HL-60/S4 (cell line): ENCODE measurements around the gene ELF2.
"Not testable (repeated sequence)": the region's sequence is repeated elsewhere in the genome, so short reads cannot be mapped to it uniquely, and the experiment has no call there.

Source experiments
- in situ Hi-C: fragments of 300-500 bp; cut with MboI; formaldehyde crosslinking; loops from 2 replicates; pipeline ENCODE4 v1.14.3; 2022; ENCODE audit warnings: low sequenced_read_pairs

The ELF2 gene

DNA sequence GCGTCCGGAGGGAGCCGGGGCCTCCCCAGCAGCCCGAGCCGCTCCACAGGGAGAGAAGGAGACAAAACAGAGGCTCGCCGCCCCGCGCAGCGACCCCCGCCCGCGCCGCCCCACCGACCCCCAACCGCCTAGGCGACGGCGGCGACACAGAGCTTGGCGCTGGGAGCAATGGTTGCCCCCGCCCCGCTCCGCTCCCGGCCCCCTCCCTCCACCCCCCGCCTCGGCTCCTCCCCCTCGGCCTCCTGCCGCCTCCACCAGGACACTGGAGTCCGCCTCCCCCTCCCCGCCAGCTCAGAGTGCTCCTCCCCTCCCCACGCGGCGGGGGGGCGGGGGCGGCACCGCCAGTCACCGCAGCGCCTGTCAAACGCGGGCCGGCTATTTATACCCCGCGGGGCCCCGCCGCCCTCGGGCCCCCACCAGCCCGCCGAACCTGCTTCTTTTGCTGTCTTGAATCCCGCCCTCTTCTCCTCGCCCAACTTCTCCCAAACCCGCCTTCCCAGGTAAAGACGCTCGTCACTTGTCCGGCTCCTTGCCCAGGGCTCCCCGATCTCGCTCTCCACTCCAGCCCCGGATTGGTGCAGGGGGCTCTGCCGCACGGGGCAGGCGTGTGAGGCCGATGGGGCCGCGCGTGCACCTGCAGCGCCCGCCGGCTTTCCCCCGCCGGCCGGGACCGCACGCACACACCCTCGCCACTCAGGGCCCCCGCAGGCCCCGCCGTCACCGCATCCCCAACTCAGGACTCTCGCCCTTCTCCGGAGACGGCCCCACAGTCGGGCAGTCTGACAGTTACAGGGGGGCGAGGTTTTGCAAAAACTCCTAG is at the start of gene ELF2:
ELF2 (minus strand) TSS at position 170 of the 820 bp plus-strand sequence. CDS start 39,517 bp downstream, outside the sequence.
- in situ Hi-C loops = no loop called here

DNA sequence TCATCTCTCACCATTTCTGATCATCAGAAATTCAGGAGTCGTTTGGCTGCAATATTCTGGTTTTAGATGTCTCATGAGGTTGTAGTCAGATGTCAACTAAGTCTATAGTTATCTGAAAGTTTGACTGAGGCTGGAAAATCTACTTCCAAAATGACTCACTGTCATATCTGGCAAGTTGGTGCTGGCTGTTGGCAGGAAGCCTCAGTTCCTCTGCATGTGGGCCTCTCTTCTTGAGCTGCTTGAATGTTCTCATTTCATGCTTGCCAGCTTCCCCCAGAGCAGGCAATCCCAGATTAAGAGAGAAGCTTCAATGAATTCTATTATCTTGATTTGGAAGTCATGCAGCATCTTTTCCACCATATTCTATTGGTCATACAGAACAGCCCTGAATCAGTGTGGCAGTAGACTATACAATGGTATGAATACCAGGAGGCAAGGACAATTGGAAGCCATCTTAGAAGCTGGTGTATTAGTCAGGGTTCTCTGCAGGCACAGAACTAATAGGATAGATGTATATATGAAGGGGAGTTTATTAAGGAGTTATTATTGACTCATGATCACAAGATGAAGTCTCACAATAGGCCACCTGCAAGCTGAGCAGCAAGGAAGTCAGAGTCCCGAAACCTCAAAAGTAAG is 46.8 kb upstream of the ELF2 start:
- in situ Hi-C loops = no loop called here

DNA sequence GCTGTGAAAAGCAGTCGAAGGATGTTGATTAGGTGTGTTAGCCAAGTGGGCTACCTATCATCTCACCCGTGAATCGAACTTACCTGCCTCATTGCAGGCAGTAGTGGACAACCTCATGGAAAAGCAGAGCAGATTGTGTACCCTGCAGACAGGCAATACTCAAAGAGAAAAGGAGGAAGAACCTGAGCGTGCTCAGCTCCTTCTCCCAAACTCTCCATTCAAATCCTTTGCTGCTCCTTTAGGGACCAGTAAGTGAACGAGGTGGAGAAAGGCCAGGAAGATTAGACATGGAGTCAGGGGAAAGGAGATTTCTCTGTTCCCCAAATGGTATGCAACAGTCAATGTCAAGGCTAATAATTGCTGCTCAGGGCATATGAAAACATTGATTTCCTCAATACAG is 45.2 kb upstream of the ELF2 start:
- in situ Hi-C loops = no loop called here

DNA sequence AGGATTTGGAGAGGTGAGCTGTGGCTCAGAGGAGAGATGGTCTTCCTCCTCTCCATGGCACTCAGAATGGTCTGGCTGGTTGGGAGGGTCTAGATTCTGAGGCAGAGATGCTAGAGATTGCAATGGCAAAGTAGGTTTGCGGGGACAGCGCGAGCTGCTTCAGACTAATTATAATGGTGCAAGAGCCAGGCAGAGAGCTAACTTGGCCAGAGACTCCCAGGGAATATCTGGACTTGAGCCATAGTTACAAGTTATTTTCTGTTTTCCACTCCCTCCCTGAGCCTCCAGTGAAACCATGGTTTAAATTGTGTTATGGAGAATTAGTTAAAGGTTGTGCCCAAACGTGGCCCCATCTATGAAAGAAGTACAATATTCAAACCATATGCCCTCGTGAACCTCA is 44.7 kb upstream of the ELF2 start:
- in situ Hi-C loops = no loop called here

DNA sequence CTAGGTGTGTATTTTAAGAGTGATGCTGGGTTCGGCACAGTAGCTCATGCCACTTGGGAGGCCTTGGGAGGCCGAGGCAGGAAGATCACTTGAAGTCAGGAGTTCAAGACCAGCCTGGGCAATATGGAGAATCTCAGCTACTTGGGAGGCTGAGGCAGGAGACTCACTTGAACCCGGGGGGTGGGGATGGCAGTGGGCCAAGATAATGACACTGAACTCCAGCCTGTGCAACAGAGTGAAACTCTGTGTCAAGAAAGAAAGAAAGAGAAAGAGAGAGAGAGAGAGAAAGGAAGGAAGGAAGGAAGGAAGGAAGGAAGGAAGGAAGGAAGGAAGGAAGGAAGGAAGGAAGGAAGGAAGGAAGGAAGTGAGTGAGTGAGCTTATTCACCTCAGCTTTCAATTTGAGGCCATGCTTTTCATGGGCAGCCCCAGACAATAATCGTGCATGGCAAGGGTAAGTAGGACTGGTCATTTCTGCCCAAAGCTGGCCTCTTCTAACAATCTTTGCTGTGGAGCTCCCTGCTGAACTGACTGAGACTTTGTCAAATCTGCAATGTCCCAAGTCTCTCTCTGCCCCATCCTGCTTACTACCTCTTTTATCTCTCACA is 42.5 kb upstream of the ELF2 start:
- in situ Hi-C loops = no loop called here

DNA sequence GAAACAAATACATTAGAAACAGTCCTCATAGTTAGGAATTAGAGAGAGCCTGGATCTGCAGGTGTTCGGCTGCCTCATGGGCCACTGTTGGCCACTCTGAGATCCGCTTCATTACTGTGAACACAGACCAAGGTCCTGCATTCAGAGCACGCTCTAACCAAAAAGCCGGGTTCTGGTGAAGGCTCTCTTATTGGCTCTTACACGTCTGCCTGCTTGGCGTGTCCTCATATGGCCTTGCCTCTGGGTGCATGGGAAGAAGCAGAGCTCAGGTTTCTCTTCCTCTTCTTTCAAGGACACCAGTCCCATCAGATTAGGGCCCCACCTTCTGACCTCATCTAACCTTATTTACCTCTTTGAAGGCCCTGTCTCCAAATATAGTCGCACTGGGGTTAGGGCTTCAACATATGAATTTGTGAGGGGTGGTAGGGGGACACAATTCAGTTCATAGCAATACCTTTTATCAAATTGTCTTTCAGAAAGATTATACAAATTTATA is 37.1 kb upstream of the ELF2 start:
- in situ Hi-C loops = no loop called here

DNA sequence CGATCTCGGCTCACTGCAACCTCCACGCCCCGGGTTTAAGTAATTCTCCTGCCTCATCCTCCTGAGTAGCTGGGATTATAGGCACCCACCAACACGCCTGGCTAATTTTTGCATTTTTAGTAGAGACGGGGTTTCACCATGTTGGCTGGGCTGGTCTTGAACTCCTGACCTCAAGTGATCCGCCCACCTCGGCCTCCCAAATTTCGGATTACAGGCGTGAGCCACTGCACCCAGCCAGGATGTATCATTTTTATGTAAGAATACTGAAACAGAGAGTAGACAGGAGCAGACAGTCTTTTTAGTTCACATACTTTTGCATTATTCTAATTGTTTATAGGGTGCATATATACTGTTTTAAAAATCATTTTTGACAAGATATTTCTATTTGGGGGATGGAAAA is 36.6 kb upstream of the ELF2 start:
- in situ Hi-C loops = not testable (repeated sequence)

DNA sequence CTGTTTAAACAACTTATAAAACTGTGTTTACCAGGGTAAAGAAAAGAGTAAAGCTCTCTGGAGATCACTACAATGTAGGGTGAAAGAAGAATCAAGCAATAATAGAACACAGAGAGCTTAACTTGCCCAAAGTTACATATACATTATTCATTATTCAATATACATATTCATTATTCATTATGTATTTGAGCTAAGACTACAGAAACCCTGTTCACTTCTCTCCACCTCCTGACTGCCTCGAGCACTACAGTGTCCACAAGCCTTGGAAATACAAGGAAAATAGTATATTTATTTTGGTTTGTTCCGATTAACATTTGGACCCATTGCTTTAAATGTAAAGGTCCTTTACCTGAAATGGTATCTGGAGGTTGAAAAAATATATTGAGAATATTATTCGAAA is 35.9 kb upstream of the ELF2 start:
- in situ Hi-C loops = no loop called here

DNA sequence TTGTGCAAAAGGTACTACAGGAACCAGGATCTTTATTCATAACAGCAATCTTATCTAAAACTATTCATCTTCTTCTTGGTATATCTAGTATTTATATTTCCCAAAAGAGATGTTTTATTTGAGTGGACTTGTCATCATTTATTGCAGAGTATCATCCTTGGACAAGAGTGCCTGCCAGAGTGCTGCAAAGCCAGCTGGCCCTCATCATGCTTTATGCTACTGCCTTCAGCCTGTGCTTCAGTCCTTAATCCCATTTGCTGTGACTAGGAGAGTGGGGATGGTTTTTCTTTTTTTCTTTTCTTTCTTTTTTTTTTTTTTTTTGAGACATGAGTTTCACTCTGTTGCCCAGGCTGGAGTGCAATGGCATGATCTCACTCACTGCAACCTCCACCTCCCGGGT is 33.5 kb upstream of the ELF2 start:
- in situ Hi-C loops = no loop called here

DNA sequence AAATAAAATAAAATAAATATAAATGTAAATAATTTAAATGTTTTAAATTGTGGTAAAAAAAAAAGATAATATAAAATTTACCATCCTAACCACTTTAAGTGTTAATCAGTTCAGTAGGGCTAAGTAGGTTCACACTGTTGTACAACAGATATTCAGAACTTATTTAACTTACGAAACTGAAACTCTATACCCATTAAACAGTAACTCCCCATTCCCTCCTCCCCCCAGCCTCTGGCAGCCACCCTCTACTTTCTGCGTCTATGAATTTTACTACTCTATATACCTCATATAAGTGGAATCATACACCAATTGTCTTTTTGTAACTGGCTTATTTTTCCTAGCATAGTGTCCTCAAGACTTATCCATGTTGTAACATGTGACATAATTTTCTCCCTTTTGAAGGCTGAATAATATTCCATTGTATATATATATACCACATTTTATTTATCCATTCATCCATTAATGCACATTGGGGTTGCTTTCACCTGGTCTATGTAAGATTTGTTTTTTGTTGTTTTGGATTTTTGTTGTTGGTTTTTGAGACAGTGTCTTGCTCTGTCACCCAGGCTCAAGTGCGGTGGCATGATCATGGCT is 32.5 kb upstream of the ELF2 start:
- in situ Hi-C loops = no loop called here

DNA sequence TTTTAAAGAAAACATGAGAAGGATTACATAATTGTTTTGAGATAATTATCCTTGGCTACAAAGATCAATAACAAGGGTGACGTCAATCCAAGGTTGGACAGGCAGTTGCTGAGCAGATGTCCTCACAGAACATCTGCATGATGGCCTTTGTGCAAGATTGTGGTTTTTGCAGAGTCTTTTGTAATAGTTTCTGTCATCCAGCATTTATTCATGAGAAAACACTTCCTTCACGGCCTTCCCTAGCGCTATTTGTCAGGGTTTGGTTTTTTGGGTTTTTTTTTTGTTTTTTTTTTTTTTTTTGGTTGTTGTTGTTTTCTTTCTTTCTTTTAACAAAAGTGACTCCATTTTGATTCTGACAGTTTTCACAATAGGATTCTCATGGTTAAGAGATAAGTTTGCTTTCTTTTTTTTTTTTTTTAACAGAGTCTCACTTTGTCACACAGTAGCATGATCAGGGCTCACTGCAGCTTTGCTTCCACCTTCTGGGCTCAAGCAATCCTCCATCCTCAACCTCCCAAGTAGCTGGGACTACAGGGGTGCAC is 31.5 kb upstream of the ELF2 start:
- in situ Hi-C loops = no loop called here

DNA sequence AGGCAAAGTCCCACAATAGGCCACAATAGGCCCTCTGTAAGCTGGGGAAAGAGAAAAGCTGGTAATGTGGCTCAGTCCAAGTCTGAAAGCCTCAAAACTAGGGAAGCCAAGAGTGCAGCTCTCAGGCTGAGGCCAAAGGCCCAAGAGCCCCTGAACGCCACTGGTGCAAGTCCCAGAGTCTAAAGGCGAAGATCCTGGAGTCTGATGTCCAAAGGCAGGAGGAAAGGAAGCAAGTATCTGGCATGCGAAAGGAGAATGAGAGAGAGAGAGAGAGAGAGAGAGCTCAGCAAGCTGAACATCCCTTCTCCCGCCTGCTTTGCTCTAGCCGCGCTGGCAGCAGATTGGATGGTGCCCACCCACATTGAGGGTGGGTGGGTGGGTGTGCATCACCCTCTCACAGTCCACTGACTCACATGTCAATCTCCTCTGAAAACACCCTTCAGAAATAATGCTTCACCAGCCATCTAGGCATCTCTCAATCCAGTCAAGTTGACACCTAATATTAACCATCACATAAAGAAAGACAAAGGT is 30.9 kb upstream of the ELF2 start:
- in situ Hi-C loops = no loop called here

DNA sequence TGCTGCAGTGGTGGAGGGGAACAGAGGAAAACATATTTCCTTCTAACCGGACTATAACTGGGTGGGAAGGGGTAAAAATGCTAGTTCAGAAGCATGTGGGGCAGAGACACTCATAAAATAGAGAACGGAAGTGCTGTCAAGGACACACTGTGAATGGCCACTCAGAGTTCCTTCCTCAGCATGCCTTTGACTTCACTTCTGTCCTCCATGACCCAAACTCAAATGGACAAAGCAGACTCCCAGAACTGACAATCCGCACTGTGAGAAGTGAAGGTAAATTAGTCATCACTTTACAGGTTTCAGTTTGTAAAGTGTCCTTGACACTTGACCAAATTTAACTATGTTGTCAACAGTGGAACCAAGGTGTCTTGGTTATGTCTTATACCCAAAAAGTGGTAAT is 30.2 kb upstream of the ELF2 start:
- in situ Hi-C loops = no loop called here

DNA sequence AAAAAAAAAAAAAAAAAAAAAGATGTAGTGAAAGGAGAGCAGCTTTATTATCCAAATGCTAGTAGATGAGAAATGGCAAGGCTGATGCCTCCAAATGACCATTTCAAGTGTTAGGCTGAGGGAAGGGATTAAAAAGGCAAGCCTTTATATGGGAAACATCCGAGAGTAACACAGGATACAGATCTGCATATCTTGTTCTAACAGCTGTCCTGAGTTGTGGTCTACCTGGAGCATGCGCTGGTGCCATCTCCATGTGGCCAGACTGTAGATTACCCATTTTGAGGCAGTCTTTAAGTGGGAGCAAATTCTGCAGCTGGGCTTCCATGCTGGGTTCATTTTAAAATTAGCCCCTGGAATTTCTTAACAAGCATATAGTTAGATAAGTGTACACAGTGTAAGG is 26.0 kb upstream of the ELF2 start:
- in situ Hi-C loops = no loop called here

DNA sequence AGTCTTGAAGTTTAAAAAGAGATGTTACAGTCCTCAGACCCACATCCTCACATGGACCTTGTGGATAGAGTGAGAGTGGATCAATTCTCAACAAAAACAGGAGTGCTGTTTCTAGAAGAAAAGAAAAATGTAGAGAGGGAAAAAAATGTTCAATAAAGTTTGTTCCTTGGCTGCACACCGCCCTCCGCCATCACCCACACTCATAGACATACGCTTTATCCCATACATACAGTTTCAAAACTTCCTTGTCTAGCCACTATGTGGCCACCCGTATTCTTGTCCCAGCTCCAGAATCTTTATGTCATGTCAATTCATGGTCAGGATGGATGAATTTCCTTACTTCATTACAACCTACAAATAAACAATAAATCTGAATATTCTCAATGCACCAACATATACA is 23.5 kb upstream of the ELF2 start:
- in situ Hi-C loops = no loop called here

DNA sequence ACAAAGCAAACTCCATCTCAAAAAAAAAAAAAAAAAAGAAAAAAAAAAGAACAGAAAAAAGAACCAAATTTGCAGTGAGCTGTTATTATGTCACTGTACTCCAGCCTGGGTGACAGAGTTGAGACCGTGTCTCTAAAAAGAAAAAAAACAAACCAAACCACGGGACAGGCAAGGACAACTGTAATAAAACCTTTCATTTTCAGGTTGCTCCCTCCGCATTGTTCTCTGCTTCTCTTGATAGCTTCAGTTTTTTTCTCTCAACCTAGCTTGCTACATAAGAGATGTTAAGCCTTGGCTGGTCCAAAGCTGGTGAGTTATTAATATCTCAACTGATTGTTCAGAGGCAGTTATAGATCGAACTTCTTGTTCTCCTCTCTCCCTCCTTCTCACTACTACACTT is 23.1 kb upstream of the ELF2 start:
- in situ Hi-C loops = no loop called here

DNA sequence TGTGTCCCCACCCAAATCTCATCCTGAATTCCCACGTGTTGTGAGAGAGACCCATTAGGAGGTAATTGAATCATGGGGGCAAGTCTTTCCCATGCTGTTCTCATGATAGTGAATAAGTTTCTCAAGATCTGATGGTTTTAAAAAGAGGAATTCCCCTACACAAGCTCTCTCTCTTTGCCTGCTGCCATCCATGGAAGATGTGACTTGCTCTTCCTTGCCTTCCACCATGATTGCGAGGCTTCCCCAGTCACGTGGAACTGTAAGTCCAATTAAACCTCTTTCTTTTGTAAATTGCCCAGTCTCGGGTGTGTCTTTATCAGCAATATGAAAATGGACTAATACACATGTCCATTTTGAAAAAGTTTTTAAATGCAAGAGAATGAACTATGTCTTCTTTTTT is 20.2 kb upstream of the ELF2 start:
- in situ Hi-C loops = not testable (repeated sequence)

DNA sequence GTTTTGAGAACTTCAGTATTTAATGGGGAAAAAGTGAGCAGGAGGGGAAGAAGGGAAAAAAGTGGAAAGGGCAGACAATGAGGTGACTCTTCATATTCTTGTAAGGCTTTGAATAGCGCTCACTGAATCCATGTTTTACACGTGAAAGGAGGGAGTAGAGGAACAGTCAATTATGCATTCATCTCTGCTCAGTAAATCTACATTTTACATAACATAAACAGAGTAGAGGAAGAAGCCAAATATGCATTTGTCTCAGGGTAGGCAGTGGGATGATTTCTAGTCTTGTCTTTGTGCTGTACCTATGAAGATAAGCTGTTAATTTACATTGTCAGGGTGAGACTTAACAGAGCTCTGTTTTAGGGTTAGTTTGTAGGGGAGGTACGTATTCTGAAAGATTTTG is 19.4 kb upstream of the ELF2 start:
- in situ Hi-C loops = no loop called here

DNA sequence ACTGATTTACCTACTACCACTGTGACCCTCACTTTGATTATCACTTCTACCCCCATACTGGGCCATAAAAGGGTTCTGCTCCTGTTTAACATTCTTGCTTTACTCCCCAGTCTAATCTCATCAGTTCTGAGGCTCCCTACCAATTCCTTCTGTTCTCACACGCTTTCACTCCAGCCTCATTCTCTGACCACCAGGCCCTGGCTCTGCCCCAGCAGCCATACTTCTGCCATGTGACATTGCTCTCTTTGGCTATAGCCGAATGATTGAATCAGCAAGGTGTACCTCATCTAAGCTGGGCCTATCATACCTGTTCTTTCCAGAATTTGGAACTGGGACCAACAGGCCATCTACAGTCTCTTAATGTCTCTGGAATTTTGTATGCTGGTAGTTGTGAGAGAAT is 14.4 kb upstream of the ELF2 start:
- in situ Hi-C loops = no loop called here

DNA sequence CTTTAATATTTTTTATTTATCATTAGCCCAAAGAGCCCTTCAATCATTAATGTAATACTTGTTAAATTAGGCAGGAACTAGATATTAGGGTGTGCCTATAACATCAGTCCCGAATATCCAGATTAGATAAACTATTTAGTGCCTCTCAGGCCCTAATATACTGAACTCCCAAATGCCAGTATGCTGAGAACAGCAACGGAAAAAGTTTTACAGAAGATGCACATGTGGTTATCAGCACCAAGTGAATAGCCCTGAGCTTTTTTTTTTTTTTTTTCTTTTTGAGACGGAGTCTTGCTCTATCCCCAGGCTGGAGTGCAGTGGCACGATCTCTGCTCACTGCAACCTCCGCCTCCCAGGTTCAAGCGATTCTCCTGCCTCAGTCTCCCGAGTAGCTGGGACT is 13.0 kb upstream of the ELF2 start:
- in situ Hi-C loops = no loop called here

DNA sequence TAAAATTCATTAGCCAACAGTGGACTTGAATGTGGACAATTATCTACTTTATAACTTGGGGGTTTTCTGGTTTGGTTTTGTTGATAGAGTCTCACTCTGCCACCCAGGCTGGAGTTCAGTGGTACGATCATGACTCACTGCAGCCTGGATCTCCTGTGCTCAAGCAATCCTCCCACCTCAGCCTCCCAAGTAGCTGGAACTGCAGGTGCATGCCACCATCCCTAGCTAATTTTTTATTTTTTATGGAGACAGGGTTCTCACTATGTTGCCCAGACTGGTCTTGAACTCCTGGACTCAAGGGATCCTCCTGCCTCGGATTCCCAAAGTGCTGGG is 12.4 kb upstream of the ELF2 start:
- in situ Hi-C loops = no loop called here
